ENCODE data around the gene OSMR.
A peak's percentile ranks its signal among the peaks of the same experiment; 100 is the strongest.

Gene OSMR

DNA sequence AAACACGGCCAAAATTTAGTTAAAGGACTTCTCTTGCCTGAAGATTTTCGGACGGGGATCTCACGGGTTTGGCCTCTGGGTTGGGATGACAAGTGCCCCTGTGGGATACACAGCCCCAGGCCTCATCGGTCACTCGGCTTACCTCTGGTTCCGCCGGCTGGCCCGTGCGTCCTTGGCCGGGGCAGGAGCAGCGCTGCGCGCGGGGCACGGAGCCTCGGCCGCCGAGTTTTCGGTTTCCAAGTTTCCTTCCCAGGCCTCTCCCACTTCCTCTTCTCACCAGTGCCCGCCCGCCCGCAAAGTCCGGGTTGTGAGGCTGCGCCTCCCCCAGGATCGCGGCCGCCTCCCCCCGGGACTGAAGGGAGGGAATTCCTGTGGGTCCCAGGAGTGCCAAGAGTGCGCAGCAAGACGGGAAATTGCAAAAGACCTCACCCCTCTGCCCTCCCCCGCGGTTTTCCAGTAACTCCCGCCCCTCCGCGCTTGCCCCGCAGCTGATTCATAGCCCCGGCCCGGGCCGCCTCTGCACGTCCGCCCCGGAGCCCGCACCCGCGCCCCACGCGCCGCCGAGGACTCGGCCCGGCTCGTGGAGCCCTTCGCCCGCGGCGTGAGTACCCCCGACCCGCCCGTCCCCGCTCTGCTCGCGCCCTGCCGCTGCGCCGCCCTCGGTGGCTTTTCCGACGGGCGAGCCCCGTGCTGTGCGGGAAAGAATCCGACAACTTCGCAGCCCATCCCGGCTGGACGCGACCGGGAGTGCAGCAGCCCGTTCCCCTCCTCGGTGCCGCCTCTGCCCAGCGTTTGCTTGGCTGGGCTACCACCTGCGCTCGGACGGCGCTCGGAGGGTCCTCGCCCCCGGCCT lies at the start of gene OSMR:
Gene OSMR (plus strand): TSS at position 487 of the 853 bp plus-strand sequence. CDS start 23,033 bp downstream, outside the sequence.
- DNase-seq (ENCODE audit: low read depth in 2 of 3, low spot score in 2 of 3), result no peak

- no peak for DNase-seq (ENCODE audit: low read depth in 2 of 3, low spot score in 2 of 3)
Observed at GRCh38 chr5:38796742-38797108, 49.1 kb upstream of the OSMR start.

- DNase-seq (ENCODE audit: low read depth in 2 of 3, low spot score in 2 of 3), result no peak
Observed at GRCh38 chr5:38797838-38798237, 48.0 kb upstream of the OSMR start.

DNA sequence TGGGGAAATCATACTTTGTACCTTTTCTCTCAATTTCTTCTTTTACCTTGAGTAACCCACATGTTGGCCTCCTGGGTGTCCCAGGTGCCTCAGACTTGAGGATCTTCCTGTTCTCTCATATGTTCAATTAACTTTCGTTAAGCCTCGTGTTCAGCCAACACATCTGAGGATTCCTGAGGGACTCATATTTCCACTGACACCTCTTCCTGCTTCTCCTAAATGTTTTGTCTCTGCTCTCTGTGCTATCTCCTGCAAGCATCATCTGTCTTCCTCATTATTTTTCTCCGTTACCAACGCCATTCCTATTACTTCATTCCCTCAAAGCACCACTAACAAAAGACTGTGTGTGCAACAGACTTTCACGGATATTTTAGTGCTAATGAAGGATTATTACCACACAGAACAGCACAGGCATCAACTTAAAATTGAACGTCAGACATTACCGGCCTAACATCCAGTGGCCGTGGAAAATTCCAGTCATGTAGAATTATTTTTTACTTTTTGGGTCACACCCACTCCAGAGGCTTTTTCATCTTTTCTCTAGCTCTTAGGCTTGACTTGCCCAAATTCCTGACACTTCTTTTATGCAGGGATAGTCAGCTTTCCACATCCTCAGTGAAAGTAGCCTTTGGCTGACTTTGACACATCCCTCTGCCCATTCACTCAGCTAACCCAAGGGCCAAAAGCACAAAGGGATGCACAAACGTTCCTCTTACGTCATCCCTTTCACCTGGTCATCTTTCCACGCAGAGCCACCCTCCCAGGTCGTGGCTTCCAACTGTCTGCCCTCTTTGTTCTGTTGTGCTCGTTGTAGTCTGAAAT lies 46.0 kb upstream of the OSMR start:
- no peak for DNase-seq (ENCODE audit: low read depth in 2 of 3, low spot score in 2 of 3)

DNA sequence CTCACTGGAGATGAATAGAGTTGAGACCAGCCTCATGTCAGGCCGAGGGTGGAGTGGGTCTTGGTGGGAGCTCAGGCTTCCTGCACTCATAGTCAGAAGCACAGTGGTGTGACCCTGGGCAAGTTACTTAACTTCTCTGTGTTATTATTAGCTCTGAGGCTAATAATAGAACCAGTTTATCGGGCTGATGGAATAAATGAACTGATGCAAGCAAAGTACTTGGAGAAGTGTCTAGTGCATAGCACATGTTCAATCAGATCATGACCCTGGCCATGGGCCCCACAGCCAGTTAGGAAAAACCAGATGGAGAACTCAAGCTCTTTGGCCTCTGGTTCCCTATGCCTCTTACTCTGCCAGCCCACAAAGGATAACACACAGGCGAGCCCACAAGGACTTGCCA lies 45.3 kb upstream of the OSMR start:
- no peak for DNase-seq (ENCODE audit: low read depth in 2 of 3, low spot score in 2 of 3)

DNA sequence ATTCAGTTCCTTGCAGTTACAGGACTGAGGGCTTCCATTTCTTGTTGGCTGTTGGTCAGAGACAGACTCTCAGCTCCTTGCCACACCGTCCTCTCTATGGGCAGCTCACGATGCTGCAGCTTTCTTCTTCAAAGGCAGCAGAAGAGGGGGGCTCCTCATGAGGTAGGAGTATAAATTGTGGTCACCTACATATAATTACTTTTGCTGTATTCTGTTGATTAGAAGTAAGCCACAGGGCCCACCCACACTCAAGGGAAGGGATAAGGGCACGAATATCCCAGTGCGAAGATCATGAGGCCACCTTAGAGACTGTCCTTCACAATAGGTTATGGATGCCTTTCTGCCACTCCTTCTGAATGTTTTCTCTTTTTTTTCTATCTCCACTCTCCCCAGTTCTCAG lies 43.7 kb upstream of the OSMR start:
- DNase-seq (ENCODE audit: low read depth in 2 of 3, low spot score in 2 of 3), result no peak

DNA sequence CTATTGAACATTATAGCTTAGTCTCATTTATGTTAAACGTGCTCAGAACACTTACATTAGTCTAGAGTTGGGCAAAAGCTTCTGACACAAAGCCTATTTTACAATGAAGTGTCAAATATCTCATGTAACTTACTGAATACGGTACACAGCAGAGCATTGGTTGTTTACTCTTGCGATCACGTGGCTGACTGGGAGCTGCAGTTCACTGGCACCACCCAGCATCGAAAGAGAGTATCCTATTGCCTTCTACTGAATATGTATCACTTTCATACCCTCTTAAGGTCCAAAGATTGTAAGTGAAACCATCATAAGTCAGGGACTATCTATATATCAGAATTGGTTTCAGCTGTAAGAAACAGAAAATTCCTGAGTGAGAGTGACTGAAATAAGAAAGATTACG lies 42.6 kb upstream of the OSMR start:
- no peak for DNase-seq (ENCODE audit: low read depth in 2 of 3, low spot score in 2 of 3)

- no peak for DNase-seq (ENCODE audit: low read depth in 2 of 3, low spot score in 2 of 3)
Observed at GRCh38 chr5:38806775-38807258, 39.0 kb upstream of the OSMR start.

DNA sequence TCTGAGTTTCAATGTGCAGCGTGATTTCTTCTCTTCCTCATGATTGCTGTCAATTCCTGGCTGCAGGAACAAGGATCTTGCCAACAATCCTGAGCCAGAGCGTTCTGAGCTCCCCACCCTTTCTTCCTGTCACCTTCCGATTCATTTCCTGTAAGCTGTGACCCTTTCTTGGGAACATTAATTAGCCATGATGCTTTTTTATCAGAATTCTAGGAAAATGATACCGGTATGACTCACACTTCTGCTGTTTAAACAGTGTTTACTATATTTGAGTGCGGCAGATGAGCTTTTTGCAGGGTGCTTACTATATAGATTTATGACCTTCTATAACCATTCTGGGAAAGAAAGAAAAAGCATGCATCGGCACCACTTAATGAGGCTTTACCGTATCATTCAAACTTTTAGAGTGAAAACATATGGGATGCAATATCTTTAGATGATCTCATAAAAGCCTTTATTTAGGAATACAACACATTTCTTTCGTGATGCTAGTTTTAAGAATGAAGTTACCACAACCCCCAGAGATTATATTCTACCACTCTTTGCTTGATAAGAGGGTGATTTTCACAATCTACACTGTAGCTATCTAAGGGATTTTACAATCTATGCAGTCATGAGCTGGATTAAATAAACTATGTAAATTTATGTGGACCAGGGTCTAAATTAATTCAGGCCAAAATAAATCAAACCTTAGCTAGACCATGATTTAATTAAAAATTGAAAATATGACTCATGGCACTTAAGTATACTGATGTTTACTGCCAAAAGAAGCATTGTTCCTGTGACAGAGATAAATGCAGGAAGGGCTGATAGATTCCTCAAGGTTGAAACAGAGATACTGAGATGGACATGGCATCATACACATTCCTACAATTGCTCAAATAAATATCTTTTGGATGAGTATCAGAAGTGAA lies 38.0 kb upstream of the OSMR start:
- DNase-seq (ENCODE audit: low read depth in 2 of 3, low spot score in 2 of 3), result no peak

- DNase-seq (ENCODE audit: low read depth in 2 of 3, low spot score in 2 of 3), result no peak
Observed at GRCh38 chr5:38808666-38809343, 37.0 kb upstream of the OSMR start.

- DNase-seq (ENCODE audit: low read depth in 2 of 3, low spot score in 2 of 3), result peak; percentile 10 to 24 (median 18)
Observed at GRCh38 chr5:38809388-38810359, 36.1 kb upstream of the OSMR start.

DNA sequence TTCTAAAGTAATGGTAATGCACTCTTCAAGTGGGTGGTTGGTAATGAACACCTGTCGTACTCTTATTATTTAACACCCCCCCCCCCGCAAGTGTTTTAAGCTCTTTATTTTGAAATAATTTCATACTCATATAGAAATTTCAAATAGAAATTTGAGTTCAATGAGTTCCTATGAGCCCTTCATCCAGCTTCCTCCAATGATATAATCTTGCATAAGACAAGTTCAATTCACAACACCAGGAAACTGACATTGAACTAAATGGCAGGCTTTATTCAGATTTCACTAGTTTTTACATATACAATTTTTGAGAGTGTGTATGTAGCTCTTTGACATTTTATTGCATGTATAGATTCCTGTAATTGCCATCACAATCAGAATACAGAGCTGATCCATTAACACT lies 30.9 kb upstream of the OSMR start:
- no peak for DNase-seq (ENCODE audit: low read depth in 2 of 3, low spot score in 2 of 3)

DNA sequence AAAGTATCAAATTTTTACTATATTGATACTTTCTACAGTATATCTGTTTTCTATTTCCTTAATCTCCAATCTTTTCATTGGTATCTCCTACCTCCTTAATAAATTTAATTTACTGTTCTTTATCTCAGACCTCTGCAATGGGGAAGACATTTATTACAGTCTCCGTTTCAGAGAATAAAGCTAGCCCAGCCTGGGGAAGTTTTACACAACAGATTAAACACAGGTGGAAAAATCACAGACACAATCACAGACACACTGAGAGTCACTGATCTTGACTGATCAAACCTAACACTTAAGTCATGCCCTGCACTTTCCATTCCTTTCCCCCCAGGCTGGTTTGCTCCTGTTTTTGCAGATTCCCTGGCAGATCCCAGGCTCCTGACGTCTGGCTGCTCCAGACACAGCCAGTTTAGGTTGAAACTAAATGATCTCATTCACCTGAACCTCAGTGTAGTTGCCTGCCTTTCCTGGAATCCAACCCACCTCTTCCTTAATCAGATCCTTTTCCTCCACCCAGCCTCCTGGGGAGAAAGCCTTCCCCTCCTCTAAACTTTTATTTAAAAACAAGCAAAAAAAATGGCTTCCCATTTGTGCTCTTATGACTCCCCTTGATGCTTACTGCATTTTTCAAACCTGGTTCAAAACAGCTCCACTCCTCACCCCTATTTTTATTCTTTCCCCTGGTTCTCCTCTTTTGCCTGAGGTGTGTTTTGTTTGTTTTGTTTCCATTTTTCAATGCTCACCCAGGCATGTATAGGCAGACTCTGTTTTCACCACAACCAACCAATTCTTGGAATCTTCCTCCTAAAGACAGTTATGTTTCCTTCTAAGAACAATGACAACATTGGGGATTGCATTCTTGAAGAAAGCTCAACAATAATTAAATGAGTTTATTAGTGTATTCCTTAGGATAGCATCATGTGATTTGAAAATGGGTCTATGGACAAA lies 29.5 kb upstream of the OSMR start:
- DNase-seq (ENCODE audit: low read depth in 2 of 3, low spot score in 2 of 3), result no peak

GRCh38 chr5:38821679-38822078 lies 24.1 kb upstream of the OSMR start:
- no peak for DNase-seq (ENCODE audit: low read depth in 2 of 3, low spot score in 2 of 3)

GRCh38 chr5:38823503-38823902 lies 22.3 kb upstream of the OSMR start:
- DNase-seq (ENCODE audit: low read depth in 2 of 3, low spot score in 2 of 3), result no peak

DNA sequence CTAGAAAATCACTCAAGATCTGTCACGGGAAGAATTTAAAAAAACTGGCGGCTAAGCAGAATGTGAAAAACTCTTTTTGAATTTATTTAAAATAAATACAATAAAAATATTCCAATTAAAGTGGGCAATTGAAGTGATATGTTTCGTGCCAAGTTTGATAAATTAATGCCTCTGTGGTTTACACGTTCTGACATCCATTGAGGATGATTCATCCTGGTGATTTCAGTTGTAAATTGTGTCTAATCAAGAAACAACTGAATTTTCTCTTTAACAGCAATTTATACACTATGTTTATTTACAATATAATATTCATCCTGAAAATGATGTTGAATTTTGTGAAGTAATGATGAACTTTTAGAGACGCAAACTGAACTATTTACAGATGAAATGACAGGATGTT lies 21.0 kb upstream of the OSMR start:
- DNase-seq (ENCODE audit: low read depth in 2 of 3, low spot score in 2 of 3), result no peak

DNA sequence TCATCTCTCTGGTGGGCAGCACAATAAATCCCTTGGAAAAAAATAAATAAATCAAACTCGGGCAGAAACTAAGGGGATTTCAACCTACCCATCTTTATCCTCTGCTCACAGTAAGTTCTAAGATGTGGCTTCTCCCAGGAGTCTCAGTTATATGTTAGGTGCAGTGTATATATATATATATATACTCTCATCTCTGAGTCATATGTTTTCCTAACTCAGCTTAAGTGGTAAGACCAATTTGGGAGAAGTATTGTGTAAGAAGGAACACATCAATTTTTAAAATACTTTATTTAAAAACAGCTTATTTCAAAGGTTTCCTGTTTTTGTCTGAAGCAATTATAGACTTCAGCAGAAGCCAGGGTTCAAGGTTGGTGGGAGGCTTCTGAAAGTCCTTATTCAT lies 20.3 kb upstream of the OSMR start:
- DNase-seq (ENCODE audit: low read depth in 2 of 3, low spot score in 2 of 3), result no peak

GRCh38 chr5:38827525-38827924 lies 18.3 kb upstream of the OSMR start:
- no peak for DNase-seq (ENCODE audit: low read depth in 2 of 3, low spot score in 2 of 3)
